Endometrium (tissue), 2 donors: ENCODE data around the gene SERPINC1.
"Not testable (repeated sequence)": the region's sequence is repeated elsewhere in the genome, so short reads cannot be mapped to it uniquely, and the experiment has no call there.

Experiments
- FAIRE-seq: peaks from 2 replicates; lab custom pipeline; 2012; peaks lifted over from hg19 to GRCh38; lab: Jason Lieb, UNC
- donor health status: control.
- donor health status: control.

The SERPINC1 gene

GRCh38 chr1:173917149-173917548 lies at the start of gene SERPINC1:
Gene SERPINC1 (minus strand): TSS chr1:173917327. CDS start chr1:173917259, 68 bp downstream.
- no peak for FAIRE-seq

- not testable (repeated sequence) for FAIRE-seq
Measured at GRCh38 chr1:173965896-173966295, 48.8 kb upstream of the SERPINC1 start.

- FAIRE-seq, result no peak
Measured at GRCh38 chr1:173963477-173963876, 46.4 kb upstream of the SERPINC1 start.

GRCh38 chr1:173960625-173961024 lies 43.5 kb upstream of the SERPINC1 start:
- no peak for FAIRE-seq

GRCh38 chr1:173954179-173954578 lies 37.1 kb upstream of the SERPINC1 start:
- no peak for FAIRE-seq

- FAIRE-seq, result no peak
Measured at GRCh38 chr1:173948594-173948993, 31.5 kb upstream of the SERPINC1 start.

GRCh38 chr1:173946380-173946921 lies 29.3 kb upstream of the SERPINC1 start:
- FAIRE-seq, result no peak

GRCh38 chr1:173937062-173937461 lies 19.9 kb upstream of the SERPINC1 start:
- FAIRE-seq, result no peak

- FAIRE-seq, result no peak
Measured at GRCh38 chr1:173934440-173934839, 17.3 kb upstream of the SERPINC1 start.

GRCh38 chr1:173930541-173930940 lies 13.4 kb upstream of the SERPINC1 start:
- FAIRE-seq, result not testable (repeated sequence)

GRCh38 chr1:173925306-173926242 lies 8.4 kb upstream of the SERPINC1 start:
- no peak for FAIRE-seq

- FAIRE-seq, result no peak
Measured at GRCh38 chr1:173920861-173921260, 3.7 kb upstream of the SERPINC1 start.

GRCh38 chr1:173917635-173918493 lies 737 bp upstream of the SERPINC1 start:
- FAIRE-seq, result no peak

- FAIRE-seq, result no peak
Measured at GRCh38 chr1:173916667-173917066, 460 bp downstream of the SERPINC1 start.

GRCh38 chr1:173915596-173915995 lies 1.5 kb downstream of the SERPINC1 start:
- FAIRE-seq, result no peak

- FAIRE-seq, result no peak
Measured at GRCh38 chr1:173914366-173914871, 2.7 kb downstream of the SERPINC1 start.

- no peak for FAIRE-seq
Measured at GRCh38 chr1:173913111-173913510, 4.0 kb downstream of the SERPINC1 start.

GRCh38 chr1:173903827-173904531 lies 13.1 kb downstream of the SERPINC1 start:
- no peak for FAIRE-seq

GRCh38 chr1:173900992-173901391 lies 16.1 kb downstream of the SERPINC1 start:
- no peak for FAIRE-seq

- FAIRE-seq, result no peak
Measured at GRCh38 chr1:173900427-173900826, 16.7 kb downstream of the SERPINC1 start.

GRCh38 chr1:173894189-173894588 lies 22.9 kb downstream of the SERPINC1 start:
- FAIRE-seq, result no peak

- FAIRE-seq, result no peak
Measured at GRCh38 chr1:173893611-173894010, 23.5 kb downstream of the SERPINC1 start.
